Retinal pigment epithelial cell (primary cell): ENCODE results near the gene RGL1.
A peak's percentile ranks its signal among the peaks of the same experiment; 100 is the strongest.
"Not testable (repeated sequence)": the region's sequence is repeated elsewhere in the genome, so short reads cannot be mapped to it uniquely, and the experiment has no call there.

ENCODE experiments used
- DNase-seq: peaks from one replicate; pipeline ENCODE4 v3.0.0-alpha.2; 2010; ENCODE audit warnings: low read depth
- H3K4me3 ChIP-seq: 2 replicates; pipeline ENCODE4 v1.5.1; 2011; ENCODE audit warnings: mild to moderate bottlenecking, low read length, control low read depth, moderate library complexity
- TF ChIP-seq, protein P1 (sequence below): conservative IDR thresholded peaks from 2 replicates; pipeline ENCODE4 v1.5.1; 2011; ENCODE audit warnings: low read depth, low read length, control low read depth, inconsistent platforms

Gene RGL1

DNA sequence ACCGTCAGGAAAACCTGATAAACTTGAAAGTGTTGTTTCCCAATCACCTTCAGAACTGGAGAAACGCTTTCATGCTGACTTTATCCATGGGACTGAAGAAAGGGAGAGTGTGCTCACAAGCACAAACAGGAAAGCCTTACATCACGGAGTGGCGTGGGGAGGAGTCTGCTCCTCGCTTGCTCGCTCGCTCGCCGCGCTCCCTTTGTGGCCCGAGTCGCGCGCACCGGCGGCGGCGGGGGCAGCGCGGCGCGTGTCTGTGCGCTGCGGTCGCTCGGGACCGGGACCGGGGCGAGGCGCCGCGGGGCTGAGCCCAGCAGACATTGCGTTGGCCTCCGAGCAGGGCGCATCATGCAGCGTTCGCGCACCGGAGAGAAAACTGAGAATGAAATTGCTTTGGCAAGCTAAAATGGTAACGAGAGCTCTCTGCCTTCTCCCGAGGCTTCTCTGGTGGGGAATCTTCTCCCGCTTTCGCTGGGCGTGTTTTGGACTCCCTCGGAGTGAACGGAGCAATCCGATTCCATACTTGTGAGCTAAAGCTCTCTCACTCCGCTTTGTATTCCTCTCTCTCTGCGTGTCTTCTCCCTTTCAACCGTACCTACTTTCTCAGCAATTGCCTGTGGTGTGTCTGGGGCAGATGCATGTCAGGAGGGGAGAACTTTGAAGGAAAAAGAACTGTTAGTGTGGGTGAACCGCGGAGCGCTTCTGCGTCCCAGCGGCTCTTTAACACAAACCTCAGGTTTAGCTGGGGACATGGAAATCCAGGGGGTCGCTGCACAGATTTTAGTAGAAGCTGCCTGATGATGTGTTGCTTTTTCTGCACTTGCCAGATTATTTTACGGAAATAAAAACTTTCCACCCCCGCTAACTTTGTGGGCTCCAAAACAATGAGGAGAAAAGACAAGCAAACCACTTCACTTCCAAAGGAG lies at the start of gene RGL1:
TSS of gene RGL1 (plus strand) at position 205 of the 926 bp plus-strand sequence. CDS start at position 383, 178 bp downstream.
- peak within 1 kb of the TSS; percentile 90 for H3K4me3 ChIP-seq
- TF ChIP-seq, protein P1, sequence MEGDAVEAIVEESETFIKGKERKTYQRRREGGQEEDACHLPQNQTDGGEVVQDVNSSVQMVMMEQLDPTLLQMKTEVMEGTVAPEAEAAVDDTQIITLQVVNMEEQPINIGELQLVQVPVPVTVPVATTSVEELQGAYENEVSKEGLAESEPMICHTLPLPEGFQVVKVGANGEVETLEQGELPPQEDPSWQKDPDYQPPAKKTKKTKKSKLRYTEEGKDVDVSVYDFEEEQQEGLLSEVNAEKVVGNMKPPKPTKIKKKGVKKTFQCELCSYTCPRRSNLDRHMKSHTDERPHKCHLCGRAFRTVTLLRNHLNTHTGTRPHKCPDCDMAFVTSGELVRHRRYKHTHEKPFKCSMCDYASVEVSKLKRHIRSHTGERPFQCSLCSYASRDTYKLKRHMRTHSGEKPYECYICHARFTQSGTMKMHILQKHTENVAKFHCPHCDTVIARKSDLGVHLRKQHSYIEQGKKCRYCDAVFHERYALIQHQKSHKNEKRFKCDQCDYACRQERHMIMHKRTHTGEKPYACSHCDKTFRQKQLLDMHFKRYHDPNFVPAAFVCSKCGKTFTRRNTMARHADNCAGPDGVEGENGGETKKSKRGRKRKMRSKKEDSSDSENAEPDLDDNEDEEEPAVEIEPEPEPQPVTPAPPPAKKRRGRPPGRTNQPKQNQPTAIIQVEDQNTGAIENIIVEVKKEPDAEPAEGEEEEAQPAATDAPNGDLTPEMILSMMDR: no peak
- DNase-seq: no peak

DNA sequence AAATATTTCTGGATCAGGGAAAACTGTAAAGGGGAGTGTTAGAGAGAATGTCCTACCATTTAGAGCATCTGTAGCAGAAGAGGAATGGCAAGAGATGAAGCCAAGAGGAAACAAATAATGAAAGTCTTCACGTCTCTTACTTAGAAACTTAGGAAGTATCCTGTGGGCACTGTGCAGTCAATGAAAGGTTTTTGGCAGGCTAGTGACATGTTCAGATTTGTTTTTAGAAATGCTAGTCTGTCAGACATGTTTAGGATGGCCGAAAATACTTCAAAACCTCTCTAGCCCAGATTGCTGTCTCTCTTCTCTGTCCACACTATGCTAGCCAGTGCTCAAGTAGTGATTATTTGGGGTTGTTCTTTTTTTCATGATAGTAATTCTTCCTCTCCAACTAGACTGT lies 48.6 kb upstream of the RGL1 start:
- TF ChIP-seq, protein P1: no peak
- H3K4me3 ChIP-seq: no peak overlapping the region
- DNase-seq: no peak

DNA sequence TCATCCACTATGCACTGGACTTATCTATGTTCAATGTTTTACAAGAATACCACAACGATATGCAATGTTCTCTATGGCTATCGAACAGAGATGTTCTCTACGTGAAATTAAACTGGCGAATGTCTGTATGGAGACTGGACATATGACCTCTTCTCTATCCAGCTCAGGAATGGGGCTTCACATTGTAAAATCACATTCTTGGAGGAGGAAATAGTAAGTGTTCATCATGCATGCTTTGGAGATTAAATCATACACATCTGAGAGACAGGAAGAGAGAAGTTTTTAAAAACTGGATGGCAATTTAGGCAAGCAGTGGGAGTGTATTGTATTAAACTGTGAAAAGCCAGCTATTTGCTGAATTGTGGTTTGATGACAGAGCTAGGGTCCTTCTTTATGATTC lies 47.9 kb upstream of the RGL1 start:
- H3K4me3 ChIP-seq: no peak overlapping the region
- DNase-seq: no peak
- TF ChIP-seq, protein P1: no peak

DNA sequence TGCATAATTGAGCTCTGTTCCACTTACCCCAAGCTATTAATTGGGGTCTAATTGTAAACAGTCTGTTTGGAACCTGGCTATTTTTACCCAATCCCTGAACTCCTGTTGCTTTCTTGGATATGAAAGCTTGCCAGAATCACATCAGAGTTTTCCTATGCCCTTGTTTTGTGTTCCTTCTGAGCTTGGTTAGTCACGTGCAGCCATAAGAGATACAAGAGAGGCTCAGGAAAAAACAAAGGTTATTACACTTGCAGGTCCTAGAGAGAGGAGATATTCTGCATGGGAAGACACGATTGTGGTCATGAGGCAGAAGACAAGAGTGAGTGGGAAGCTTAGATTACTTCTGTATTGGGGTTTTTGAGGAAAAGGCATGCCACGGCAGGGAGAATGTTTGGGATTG lies 46.0 kb upstream of the RGL1 start:
- H3K4me3 ChIP-seq: no peak overlapping the region
- TF ChIP-seq, protein P1: no peak

DNA sequence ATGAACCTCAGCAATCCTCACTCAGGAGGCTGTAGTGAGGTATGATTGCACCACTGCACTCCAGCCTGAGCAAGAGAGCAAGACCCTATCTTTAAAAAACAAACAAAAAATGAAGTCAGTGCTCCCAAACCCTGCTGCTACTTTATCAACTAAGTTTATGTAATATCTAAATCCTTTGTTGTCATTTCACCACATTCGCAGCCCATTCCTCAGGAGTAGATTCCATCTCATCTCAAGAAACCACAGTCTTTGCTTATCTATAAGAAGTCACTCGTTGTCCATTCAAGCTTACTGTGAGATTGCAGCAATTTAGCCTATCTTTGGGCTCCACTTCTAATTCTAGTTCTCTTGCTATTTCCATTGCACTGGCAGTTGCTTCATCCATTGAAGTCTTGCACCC lies 44.3 kb upstream of the RGL1 start:
- no peak overlapping the region for H3K4me3 ChIP-seq
- DNase-seq: no peak
- TF ChIP-seq, protein P1: no peak

More for the DNA sequence above, 46.0 kb upstream of the RGL1 start:
- DNase-seq: no peak

DNA sequence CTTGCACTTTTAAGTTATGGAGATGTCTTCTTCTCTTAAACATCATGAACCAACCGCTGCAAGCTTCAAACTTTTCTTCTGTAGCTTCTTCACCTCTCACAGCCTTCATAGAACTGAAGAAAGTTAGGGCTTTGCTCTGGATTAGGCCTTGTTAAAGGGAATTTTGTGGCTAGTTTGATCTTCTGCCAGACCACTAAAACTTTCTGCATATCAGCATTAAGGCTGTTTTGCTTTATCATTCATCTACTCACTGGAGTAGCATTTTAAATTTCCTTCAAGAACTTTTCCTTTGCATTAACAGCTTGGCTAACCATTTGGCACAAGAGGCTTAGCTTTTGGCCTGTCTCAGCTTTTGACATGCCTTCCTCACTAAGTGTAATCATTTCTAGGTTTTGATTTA lies 43.0 kb upstream of the RGL1 start:
- TF ChIP-seq, protein P1: no peak
- no peak overlapping the region for H3K4me3 ChIP-seq
- no peak for DNase-seq

DNA sequence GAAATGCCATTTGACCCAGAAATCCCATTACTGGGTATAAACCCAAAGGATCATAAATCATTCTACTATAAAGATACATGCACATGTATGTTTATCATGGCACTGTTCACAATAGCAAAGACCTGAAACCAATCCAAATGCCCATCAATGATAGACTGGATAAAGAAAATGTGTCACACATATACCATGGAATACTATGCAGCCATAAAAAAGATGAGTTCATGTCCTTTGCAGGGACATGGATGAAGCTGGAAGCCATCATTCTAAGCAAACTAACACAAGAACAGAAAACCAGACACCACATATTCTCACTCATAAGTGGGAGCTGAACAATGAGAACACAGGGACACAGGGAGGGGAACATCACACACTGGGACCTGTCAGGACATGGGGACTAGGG lies 42.1 kb upstream of the RGL1 start:
- H3K4me3 ChIP-seq, DNase-seq: not testable (repeated sequence)
